Dedifferentiated amniotic fluid mesenchymal stem cell (primary cell): ENCODE measurements around the gene MYH2.
"Not testable (repeated sequence)": the region's sequence is repeated elsewhere in the genome, so short reads cannot be mapped to it uniquely, and the experiment has no call there.

Experiments
- DNase-seq: peaks from one replicate; pipeline ENCODE4 v3.0.0-alpha.2; 2016; ENCODE audit errors: extremely low spot score

Gene MYH2

DNA sequence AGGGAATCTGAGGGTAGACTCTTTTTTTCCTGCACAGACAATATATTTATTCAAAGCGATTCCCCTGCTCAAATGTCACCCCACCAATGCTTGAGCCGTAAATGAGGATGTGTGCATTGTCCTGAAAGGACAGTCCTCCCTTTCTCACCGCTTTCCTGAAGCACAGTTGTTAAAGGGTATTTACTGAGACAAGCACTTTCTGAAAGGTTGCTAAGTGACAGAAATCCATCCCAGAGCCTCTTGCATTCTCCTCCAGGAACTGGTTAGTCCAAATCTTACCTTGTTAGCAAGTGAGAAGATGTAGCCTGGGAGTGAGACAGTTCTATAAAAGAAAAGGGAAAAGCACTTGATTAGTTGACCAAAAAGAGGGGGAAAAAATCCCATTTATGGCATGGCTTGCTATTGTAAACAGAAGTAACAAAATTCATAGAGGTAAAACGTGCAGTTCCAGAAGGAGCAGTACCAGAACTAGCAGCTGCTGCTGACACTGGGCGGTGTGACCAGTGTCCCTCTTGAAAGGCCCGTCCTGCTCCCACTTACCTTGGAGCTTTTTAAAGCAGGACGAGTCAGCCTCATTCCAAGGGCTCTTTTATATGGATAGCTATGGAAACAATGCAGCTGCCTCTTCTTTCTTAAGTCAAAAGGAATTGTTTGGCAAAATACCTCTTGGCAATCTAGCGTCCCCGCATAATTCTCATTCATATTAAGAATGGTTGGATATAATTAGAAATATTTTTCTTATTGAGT lies at the start of gene MYH2:
TSS of gene MYH2 (minus strand) at position 563 of the 747 bp plus-strand sequence. CDS start 1,738 bp downstream, outside the sequence.
- DNase-seq = no peak

- no peak for DNase-seq
Observed at GRCh38 chr17:10598621-10599020, 49.2 kb upstream of the MYH2 start.

- DNase-seq = no peak
Observed at GRCh38 chr17:10589553-10590145, 40.2 kb upstream of the MYH2 start.

DNA sequence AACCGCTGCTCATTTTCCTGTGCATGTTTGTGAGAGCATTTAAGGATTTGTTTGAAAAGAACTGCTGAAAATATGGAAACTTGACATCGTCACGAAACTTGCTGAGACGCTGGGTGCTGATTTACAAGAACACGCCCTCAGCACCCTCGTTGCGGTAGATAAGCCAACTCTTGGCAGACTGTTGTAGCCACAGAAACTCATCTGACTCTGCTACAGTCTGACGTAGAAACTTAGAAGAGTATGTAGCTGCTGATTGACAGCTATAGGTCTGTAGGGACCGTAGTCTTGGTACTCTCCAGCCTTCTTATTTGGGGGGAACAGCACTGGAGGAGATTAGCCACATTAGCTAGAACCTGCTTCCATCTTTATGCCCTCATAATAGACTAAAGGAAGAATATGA lies 36.1 kb upstream of the MYH2 start:
- DNase-seq = no peak

GRCh38 chr17:10583834-10584233 lies 34.4 kb upstream of the MYH2 start:
- no peak for DNase-seq

GRCh38 chr17:10579270-10579669 lies 29.8 kb upstream of the MYH2 start:
- DNase-seq = no peak

DNA sequence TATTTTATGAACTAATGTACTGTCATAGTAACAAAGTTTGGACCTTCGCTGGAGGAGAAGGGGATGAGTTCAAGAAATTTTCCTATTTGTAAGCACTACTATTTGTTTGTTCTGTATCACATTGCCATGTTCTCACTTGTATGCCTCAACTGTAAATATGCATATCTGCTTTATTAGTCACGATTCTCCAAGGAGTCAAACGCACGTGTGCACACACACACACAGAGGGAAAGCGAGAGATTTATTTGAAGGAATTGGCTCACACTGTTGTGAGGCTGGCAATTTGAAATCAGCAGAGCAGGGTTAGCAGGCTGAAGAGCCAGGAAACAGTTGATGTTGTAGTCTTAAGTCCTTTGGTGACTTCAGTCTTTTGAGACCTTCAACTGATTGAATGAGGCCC lies 24.9 kb upstream of the MYH2 start:
- DNase-seq = no peak

DNA sequence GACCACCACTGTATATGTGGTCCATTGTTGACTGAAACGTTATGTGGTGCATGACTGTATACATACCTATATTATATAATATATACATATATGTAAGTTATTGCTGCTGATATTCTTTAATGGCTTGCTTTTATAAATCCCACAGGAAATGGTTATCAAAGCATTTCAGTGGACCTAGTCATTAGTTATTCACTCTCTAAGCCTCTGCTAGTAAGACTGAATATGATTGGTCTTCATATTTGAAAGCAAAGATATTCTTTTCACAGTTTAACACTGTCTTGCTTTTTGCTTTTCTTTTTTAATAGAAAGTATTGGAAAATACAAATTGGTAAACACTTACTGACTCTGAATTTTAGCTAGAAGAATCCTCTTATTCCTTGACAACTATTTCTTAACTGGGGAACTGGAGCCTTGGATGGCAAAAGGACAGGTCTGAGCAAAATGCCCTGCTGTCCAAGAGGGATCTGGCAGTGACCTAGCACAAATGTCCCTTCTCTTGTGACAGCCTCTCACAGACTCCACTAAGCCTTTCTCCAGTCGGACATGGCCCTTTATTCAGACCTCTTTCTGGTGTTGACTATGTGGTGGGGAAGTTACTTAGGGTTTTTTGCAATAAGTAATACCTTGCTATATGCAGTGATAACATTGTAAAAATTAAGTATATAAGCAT lies 14.7 kb upstream of the MYH2 start:
- no peak for DNase-seq

- no peak for DNase-seq
Observed at GRCh38 chr17:10558049-10558448, 8.6 kb upstream of the MYH2 start.

DNA sequence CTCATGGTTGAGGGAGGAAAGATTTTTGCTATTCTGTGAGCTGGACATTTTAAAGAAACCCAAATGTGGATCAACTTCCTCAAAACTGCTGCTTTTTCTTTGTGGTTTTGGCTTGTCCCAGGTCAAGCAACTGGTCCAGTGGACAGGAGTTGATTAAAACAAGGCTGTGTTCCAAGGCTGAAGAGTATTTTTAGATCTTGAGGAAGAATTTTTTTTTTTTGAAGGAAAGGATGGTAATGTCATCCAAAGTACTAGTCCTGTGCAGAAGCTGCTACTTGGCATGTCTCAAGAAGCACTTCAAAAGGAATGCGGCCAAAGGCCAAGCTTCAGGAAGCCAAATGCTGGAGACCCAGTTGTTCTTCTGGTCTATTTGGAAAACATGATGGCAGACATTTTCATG lies 8.0 kb upstream of the MYH2 start:
- no peak for DNase-seq

DNA sequence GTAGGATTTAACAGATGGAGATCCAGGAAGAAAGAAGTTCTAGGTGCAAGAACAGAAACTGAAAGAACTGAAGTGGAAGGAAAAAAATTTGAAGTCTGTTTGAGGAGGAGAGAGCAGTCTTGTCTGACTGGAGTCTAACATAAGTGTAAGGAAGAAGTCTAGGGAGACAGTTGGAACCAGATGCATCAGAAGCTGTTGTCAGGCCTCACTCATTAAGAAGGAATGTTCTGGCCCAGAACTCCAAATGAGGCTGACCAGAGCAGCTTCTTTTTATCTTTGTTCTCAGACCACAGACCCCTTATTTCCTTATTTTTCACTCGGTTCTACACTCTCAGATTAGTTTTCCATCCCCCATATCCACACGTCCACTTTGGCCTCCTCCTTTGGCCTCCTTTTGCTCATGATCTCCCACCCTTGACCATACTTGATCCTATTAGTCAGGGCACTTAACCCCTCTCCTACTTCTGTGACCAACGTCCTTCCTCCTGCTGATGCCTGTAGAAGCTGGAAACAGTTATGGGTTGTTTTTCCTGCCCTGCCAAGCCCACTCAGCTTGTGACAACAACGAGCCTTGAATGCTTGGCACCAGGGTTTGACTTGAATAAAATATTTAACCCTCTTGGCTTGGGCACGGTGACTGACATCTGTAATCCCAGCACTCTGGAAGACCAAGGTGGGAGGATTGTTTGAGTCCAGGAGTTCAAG lies 7.0 kb upstream of the MYH2 start:
- no peak for DNase-seq

DNA sequence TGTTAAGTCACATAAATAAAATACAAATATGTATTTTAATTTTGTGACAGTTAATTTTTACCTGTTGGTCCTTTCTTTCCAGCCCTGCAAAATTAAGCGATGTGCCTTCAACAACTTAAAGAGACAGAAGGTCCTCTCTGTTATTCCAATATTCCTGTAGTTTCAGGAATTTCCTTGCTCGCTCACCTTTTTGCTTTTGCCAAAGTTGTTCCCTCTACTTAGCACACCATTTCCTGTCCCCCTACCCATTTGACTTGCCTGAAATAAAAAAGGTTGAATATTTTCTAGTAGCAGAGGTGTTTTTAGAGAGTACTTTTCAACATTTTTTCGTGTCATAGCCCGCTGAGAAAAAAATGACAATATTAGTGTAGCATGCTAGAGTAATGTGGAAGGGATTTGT lies 556 bp upstream of the MYH2 start:
- no peak for DNase-seq

DNA sequence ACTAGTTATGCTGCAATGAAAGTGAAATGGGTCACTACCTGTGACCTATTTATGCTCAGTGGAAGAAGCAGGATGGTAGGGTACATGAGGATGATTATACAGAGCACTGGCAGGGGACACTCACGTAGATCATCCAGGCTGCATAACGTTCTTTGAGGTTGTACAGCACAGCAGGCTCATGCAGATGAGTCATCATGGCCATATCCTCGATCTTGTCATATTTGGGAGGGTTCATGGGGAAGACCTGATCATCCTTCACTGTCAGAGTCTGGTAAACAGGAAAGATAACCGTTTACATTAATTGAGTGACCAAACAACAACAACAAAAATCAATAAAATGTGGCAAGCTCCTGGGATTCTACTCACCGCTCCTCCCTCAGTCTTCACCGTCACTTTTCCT lies 2.1 kb downstream of the MYH2 start:
- DNase-seq = no peak

DNA sequence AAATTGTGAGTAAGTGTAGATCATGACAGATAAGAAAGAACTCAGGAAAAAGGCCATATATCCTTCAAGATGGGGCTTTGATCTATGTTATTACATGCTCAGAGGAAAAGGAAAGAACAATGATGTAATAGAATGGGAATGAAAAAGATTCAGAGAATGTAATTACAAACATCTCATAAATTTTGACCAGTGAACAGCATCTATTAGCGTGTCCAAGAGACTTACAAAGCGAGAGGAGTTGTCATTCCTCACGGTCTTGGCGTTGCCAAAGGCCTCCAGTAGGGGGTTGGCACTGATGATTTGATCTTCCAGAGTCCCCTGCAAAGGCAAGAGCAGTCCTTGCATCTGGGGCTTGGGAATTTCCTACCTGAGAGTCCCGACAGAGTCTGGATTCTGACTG lies 6.0 kb downstream of the MYH2 start:
- DNase-seq = not testable (repeated sequence)

GRCh38 chr17:10541179-10541578 lies 8.3 kb downstream of the MYH2 start:
- DNase-seq = not testable (repeated sequence)

DNA sequence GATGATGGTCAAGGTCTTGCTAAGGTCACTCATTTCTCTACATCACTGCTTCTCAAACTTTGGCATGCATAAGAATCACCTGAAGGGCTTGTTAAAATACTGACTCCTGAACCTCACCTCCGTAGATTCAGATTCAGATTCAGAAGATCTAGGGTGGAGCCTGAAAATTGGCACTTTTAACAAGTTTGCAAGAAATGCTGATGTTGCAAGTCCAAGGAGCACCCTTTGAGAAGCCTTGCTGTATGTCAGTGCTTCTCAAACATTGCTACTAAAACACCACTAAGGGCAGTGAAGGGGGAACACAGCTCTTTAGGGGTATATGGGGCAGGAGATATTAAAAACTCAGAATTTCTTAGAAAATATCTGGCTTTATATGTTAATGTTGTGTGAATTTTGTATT lies 17.4 kb downstream of the MYH2 start:
- DNase-seq = no peak

DNA sequence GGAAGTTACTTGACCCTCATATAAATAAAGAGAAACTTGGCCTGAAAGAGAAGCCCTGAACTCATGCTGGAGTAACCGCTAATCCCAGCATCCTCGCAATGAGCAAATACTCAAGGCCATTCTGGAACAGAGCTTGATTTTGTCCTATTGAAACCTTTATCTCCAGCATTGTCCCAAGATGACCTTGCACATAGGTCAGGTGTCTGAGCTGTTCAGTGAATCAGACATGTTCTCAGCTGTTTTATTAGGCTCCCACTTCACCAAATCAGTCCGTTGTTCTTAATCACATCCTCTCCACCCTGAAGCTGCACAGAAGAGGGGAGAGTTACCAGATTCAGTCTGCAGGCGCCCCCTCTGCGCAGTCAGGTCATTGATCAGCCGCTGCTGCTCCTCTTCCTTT lies 22.0 kb downstream of the MYH2 start:
- DNase-seq = no peak

DNA sequence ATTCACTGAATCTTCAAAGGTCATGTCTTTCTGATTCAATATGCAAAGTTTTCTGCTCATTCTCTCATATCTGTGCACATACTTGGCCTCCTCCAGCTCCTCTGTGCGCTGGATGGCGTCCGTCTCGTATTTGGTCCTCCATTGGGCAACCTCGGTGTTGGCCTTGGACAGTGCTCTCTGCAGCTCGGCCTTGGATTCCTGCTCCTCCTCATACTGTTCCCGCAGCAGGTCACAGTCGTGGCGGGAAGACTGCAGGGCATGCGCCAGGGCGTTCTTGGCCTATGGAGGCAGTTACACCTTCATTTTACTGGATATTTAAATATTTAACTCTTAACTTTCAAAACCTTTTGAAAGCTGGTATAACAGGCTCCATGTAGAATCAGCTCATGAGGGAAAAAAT lies 22.9 kb downstream of the MYH2 start:
- no peak for DNase-seq

GRCh38 chr17:10523064-10523463 lies 26.4 kb downstream of the MYH2 start:
- DNase-seq = no peak

DNA sequence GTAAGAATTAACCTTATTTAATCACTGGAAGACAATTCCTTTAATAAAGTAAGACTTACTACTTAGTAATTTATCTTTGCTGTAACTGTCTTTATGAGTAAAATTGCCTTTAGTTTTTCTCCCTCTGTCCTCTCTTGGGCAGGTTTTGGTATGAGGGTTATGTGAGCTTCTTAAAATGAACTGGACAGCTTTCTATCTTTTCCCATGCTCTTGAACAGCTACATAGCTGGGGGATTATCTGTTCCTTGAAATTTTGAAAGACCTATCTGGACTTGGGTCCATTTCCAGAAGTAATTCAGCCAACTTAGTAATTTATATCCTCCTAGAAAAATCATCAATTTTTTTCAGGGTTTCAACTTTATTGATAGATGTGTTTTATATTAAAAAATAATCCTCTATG lies 27.5 kb downstream of the MYH2 start:
- no peak for DNase-seq

DNA sequence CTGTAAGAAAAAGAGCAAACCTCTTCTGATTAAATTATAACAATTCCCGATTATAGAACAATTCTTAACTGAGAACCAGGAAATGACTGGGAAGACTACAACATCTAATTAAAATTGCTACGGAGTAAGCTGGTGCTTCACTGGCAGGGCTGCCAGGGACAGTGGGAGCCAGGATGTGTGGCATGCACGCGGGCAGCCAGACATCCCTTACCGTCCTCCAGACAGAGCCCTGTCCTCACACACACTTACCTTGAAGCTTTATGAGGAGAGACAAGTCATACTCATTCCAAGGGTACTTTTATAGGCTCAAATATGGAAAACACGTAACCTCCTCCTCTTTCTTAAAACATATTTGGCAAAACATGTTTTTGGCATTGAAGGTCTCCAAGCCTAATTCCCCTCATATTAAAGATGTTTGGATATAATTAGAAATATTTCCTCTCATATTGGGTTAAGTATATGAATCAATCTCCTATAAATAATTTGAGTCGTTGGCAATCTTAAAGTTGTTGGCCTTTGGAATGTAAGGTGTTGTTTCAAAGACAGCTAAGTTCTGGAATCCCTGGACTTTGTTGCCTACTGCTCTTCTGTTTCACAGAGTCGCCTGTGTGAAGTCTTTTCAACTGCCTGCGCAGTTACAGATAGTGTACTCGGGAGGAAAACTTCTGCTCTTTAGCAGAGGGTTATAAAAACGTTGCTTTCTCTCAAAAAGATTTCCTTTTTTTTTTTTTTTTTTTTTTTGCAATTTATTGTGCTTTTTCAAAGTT lies 31.0 kb downstream of the MYH2 start, which contains the start of gene MYH1:
TSS of gene MYH1 (minus strand) at position 272 of the 767 bp plus-strand sequence. CDS start 1,900 bp downstream, outside the sequence.
- no peak for DNase-seq

DNA sequence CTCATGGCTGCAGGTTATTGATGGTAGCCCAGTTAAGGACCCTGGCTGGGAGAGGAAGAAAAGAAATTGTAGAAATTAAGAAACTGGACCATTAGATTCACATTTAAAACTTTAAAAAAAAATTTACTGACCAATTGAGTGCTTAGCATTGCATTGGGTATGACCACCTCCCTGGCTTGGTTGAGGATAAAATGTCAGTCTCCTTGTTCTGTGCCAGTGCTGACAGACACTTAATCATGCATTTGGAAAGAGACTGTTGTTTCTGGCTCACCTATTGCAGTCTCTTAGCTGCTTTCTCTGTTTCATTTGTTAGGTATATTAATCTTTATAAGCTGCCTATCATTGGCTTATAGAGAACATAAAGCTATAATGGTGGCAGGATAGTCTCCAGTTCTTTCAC lies 32.8 kb downstream of the MYH2 start:
- DNase-seq = no peak
